Measurements from ENCODE around the gene TMEM132C.

Gene TMEM132C

GRCh38 chr12:128649902-128650301 lies 382.9 kb downstream of the TMEM132C start:
- TF ChIP-seq CTCF (IDR thresholded peaks at IDR 0.05; ENCODE audit: low read depth, low read length, missing control alignments) = no peak
- no peak for DNase-seq (ENCODE audit: low read depth)
- H3K4me3 ChIP-seq (ENCODE audit: low read depth, low read length) = no peak overlapping the region

DNA sequence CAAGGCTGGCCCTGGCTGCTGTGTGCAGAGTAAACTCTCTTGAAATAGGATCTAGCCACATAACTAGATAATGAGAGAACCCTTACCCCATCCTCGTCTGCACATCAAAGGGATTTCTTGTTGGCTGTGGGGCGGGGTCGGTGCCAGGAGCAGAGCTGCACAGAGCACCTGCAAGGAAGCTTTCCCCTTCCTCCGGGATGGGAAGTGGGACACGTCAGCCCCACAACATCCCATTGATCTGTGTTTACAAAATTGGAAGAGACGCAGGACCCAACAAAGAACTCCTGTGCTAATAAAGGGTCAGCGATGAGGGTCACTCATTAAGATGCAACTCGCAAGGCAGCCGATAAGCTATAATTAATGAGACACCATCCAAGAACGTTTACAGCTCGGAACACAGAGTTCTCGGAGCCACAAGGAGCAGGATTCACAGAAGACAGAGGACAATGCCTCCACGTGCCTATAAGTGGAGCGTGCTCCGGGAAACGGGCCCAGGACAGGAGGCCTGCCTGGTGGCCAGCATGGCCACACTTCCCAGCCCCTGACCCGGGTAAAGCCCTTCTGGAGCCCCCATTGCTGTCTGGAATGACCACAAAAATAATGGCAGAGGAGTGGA lies 385.3 kb downstream of the TMEM132C start:
- no peak for TF ChIP-seq CTCF (IDR thresholded peaks at IDR 0.05; ENCODE audit: low read depth, low read length, missing control alignments)
- no peak for DNase-seq (ENCODE audit: low read depth)
- H3K4me3 ChIP-seq (ENCODE audit: low read depth, low read length) = no peak overlapping the region

DNA sequence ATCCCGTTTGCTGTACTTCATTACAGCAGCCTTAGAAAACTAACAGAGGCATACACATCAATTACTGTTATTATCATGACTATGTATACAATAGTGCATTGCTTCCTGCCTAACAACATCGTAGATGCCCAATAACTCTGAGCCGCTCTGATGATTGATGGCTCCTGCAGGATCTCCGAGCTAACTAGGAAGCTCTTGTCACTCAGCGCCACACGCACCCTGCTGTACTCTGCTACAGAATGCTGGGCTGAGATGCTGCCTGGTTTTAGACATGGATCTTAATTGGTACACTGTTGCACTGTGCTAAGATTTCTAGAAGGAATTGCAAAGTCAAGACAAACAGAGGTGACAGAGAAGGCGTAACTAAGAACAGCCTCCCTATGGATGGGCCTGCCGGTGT lies 387.5 kb downstream of the TMEM132C start:
- no peak for TF ChIP-seq CTCF (IDR thresholded peaks at IDR 0.05; ENCODE audit: low read depth, low read length, missing control alignments)

GRCh38 chr12:128657378-128657777 lies 390.4 kb downstream of the TMEM132C start:
- no peak overlapping the region for H3K4me3 ChIP-seq (ENCODE audit: low read depth, low read length)
- TF ChIP-seq CTCF (IDR thresholded peaks at IDR 0.05; ENCODE audit: low read depth, low read length, missing control alignments) = no peak
- no peak for DNase-seq (ENCODE audit: low read depth)

More for the DNA sequence above, 387.5 kb downstream of the TMEM132C start:
- H3K4me3 ChIP-seq (ENCODE audit: low read depth, low read length) = no peak overlapping the region
- no peak for DNase-seq (ENCODE audit: low read depth)

- no peak for TF ChIP-seq CTCF (IDR thresholded peaks at IDR 0.05; ENCODE audit: low read depth, low read length, missing control alignments)
- H3K4me3 ChIP-seq (ENCODE audit: low read depth, low read length) = no peak overlapping the region
Measured at GRCh38 chr12:128660532-128661225, 393.7 kb downstream of the TMEM132C start.

GRCh38 chr12:128661226-128661569 lies 394.2 kb downstream of the TMEM132C start:
- TF ChIP-seq CTCF (IDR thresholded peaks at IDR 0.05; ENCODE audit: low read depth, low read length, missing control alignments) = no peak
- DNase-seq (ENCODE audit: low read depth) = no peak
- H3K4me3 ChIP-seq (ENCODE audit: low read depth, low read length) = no peak overlapping the region

More at GRCh38 chr12:128660532-128661225, 393.7 kb downstream of the TMEM132C start:
- DNase-seq (ENCODE audit: low read depth) = no peak

GRCh38 chr12:128662101-128662500 lies 395.1 kb downstream of the TMEM132C start:
- TF ChIP-seq CTCF (IDR thresholded peaks at IDR 0.05; ENCODE audit: low read depth, low read length, missing control alignments) = no peak
- no peak overlapping the region for H3K4me3 ChIP-seq (ENCODE audit: low read depth, low read length)
- DNase-seq (ENCODE audit: low read depth) = no peak

All from GM12864 (cell line).